A549 (cell line): ENCODE results near the gene ETF1. TPM values are rescaled to one million over a fixed set of nuclear protein-coding genes. Genes with fewer than 3 reads are reported as not detected.

Experiments used
- BCL3 ChIP-seq: fragments of >200 bp; sonication (Bioruptor Twin); formaldehyde crosslinking; IDR thresholded peaks from 3 replicates; pipeline ENCODE4 v1.6.1; 2016
- CBX8 ChIP-seq: fragments of 200-600 bp; sonication (generic); IDR thresholded peaks from 2 replicates; pipeline ENCODE4 v1.6.1; 2016
- CEBPB ChIP-seq, 2 experiments: fragments of >200 bp in 1 of 2; sonication (Bioruptor Twin) in 1 of 2; formaldehyde crosslinking in 1 of 2; IDR thresholded peaks; 2 replicates each; pipeline ENCODE4 v1.6.1; 2012 to 2016
- CHD4 ChIP-seq: fragments of 200-600 bp; sonication (generic); IDR thresholded peaks from 2 replicates; pipeline ENCODE4 v1.6.1; 2016; ENCODE audit warnings: antibody characterized with exemption, mild to moderate bottlenecking, borderline replicate concordance
- E2F6 ChIP-seq: IDR thresholded peaks from 2 replicates; pipeline ENCODE4 v1.6.1; 2012; ENCODE audit warnings: low read depth, borderline replicate concordance
- EP300 ChIP-seq, 2 experiments: fragments of >200 bp; sonication (Bioruptor Twin); formaldehyde crosslinking; IDR thresholded peaks; 2 replicates in 1 of 2; 3 replicates in 1 of 2; pipeline ENCODE4 v1.6.1; 2016 to 2017
- FOSB ChIP-seq: fragments of 250-450 bp; sonication (Bioruptor Pico); IDR thresholded peaks from 2 replicates; pipeline ENCODE4 v1.5.0; 2020; ENCODE audit warnings: mild to moderate bottlenecking, moderate library complexity
- FOSL2 ChIP-seq, 2 experiments: fragments of 450-650 bp in 1 of 2; fragments of >200 bp in 1 of 2; sonication (Bioruptor Twin) in 1 of 2; formaldehyde crosslinking; IDR thresholded peaks; 2 replicates each; pipeline versions ENCODE4 v1.5.0 to v1.6.1; 2016 to 2020; ENCODE audit warnings: mild to moderate bottlenecking in 1 of 2, moderate library complexity in 1 of 2
- GATA3 ChIP-seq: IDR thresholded peaks from 2 replicates; pipeline ENCODE4 v1.6.1; 2012; ENCODE audit warnings: borderline replicate concordance
- HES2 ChIP-seq: fragments of >200 bp; sonication (Bioruptor Twin); formaldehyde crosslinking; IDR thresholded peaks from 2 replicates; pipeline ENCODE4 v1.6.1; 2016
- HOXA7 ChIP-seq: fragments of 250-450 bp; sonication (Bioruptor Pico); IDR thresholded peaks from 2 replicates; pipeline ENCODE4 v1.5.0; 2020; ENCODE audit warnings: mild to moderate bottlenecking, moderate library complexity
- JUN ChIP-seq, 2 experiments: fragments of >200 bp; sonication (Bioruptor Twin); formaldehyde crosslinking; IDR thresholded peaks; 2 replicates in 1 of 2; 3 replicates in 1 of 2; pipeline ENCODE4 v1.6.1; 2016 to 2017
- JUNB ChIP-seq: fragments of >200 bp; sonication (Bioruptor Twin); formaldehyde crosslinking; IDR thresholded peaks from 2 replicates; pipeline ENCODE4 v1.6.1; 2016
- KDM1A ChIP-seq: fragments of 200-600 bp; sonication (generic); IDR thresholded peaks from 2 replicates; pipeline ENCODE4 v1.6.1; 2016; ENCODE audit warnings: low read depth, mild to moderate bottlenecking
- KDM5A ChIP-seq: fragments of 200-600 bp; sonication (generic); IDR thresholded peaks from 2 replicates; pipeline ENCODE4 v1.6.1; 2016; ENCODE audit warnings: antibody characterized with exemption, mild to moderate bottlenecking
- MAFK ChIP-seq: fragments of 450-650 bp; IDR thresholded peaks from 2 replicates; pipeline ENCODE4 v1.6.1; 2014; ENCODE audit not compliant: partially characterized antibody
- NPAS2 ChIP-seq: fragments of 250-450 bp; sonication (Bioruptor Pico); IDR thresholded peaks from 2 replicates; pipeline ENCODE4 v1.8.0; 2022; ENCODE audit warnings: mild to moderate bottlenecking, moderate library complexity, borderline replicate concordance
- PBX3 ChIP-seq: IDR thresholded peaks from 2 replicates; pipeline ENCODE4 v1.6.1; 2012
- PHF8 ChIP-seq: fragments of 200-600 bp; sonication (generic); IDR thresholded peaks from 2 replicates; pipeline ENCODE4 v1.6.1; 2016; ENCODE audit warnings: low read depth, mild to moderate bottlenecking, antibody characterized with exemption, moderate library complexity, borderline replicate concordance
- POLR2A ChIP-seq: IDR thresholded peaks from 2 replicates; pipeline ENCODE4 v1.6.1; 2012; ENCODE audit warnings: mild to moderate bottlenecking, low read length
- RAD21 ChIP-seq, 2 experiments: fragments of >200 bp in 1 of 2; sonication (Bioruptor Twin) in 1 of 2; formaldehyde crosslinking in 1 of 2; IDR thresholded peaks in 1 of 2; conservative IDR thresholded peaks in 1 of 2; 2 replicates in 1 of 2; 3 replicates in 1 of 2; pipeline ENCODE4 v1.6.1; 2012 to 2018; ENCODE audit warnings: inconsistent platforms in 1 of 2
- RARB ChIP-seq: fragments of 250-450 bp; sonication (Bioruptor Pico); IDR thresholded peaks from 2 replicates; pipeline ENCODE4 v1.8.0; 2021; ENCODE audit warnings: mild to moderate bottlenecking, moderate library complexity
- REST ChIP-seq: fragments of 200-600 bp; sonication (generic); IDR thresholded peaks from 2 replicates; pipeline ENCODE4 v1.6.1; 2016; ENCODE audit warnings: antibody characterized with exemption, mild to moderate bottlenecking, moderate library complexity
- RNF2 ChIP-seq: fragments of 200-600 bp; sonication (generic); IDR thresholded peaks from 2 replicates; pipeline ENCODE4 v1.6.1; 2016; ENCODE audit warnings: low read depth, mild to moderate bottlenecking, antibody characterized with exemption, moderate library complexity, borderline replicate concordance
- SMC3 ChIP-seq: fragments of >200 bp; sonication (Bioruptor Twin); formaldehyde crosslinking; IDR thresholded peaks from 3 replicates; pipeline ENCODE4 v1.6.1; 2018; ENCODE audit warnings: inconsistent platforms
- SREBF2 ChIP-seq: fragments of 450-650 bp; IDR thresholded peaks from 2 replicates; pipeline ENCODE4 v1.6.1; 2014; ENCODE audit warnings: mild to moderate bottlenecking, moderate library complexity
- TFCP2L1 ChIP-seq: fragments of 250-450 bp; sonication (Bioruptor Pico); IDR thresholded peaks from 2 replicates; pipeline ENCODE4 v1.5.0; 2021; ENCODE audit warnings: mild to moderate bottlenecking
- TP53 ChIP-seq: fragments of 250-450 bp; sonication (Bioruptor Pico); IDR thresholded peaks from 2 replicates; pipeline ENCODE4 v1.5.0; 2021; ENCODE audit warnings: mild to moderate bottlenecking, moderate library complexity
- USF2 ChIP-seq: fragments of 450-650 bp; IDR thresholded peaks from 2 replicates; pipeline ENCODE4 v1.6.1; 2014; ENCODE audit warnings: antibody characterized with exemption
- ZFP36 ChIP-seq: fragments of 450-650 bp; IDR thresholded peaks from 2 replicates; pipeline ENCODE4 v1.6.1; 2014; ENCODE audit warnings: borderline replicate concordance; ENCODE audit not compliant: partially characterized antibody
- ZNF302 ChIP-seq: fragments of 250-450 bp; sonication (Bioruptor Pico); IDR thresholded peaks from 2 replicates; pipeline ENCODE4 v1.9.0; 2021; ENCODE audit warnings: inconsistent platforms, mild to moderate bottlenecking, moderate library complexity
- ZSCAN20 ChIP-seq: fragments of 250-450 bp; sonication (Bioruptor Pico); IDR thresholded peaks from 2 replicates; pipeline ENCODE4 v1.8.0; 2022; ENCODE audit warnings: mild to moderate bottlenecking, moderate library complexity
- polyA plus RNA-seq, 4 experiments: library from polyadenylated mRNA; depleted of rRNA in 3 of 4; stranded (reverse); fragments of >200 nt; fragmentation: RNase III in 1 of 4; extraction: RNeasy Plus Mini Kit Qiagen cat#74134 plus additional on column Dnase treatment in 1 of 4; gene quantifications; 2 replicates in 3 of 4; 3 replicates in 1 of 4; pipeline ENCODE4 v1.2.3, GENCODE V29; 2011 to 2017

Gene ETF1
- polyA plus RNA-seq, 2 of the 4 experiments (the other 2 are of a cell fraction), result 119 to 161 TPM

- TF ChIP-seq BCL3, result peak; percentile 30; the same call in 1 of the 3 replicates
- no peak; the same call in 1 of the 2 replicates for TF ChIP-seq REST
- TF ChIP-seq PBX3, result no peak; the same call in 1 of the 2 replicates
- no peak for TF ChIP-seq JUNB
- peak in 1 of 2 experiments; percentile 65; a peak in 2 of 5 replicates for TF ChIP-seq EP300 (IDR thresholded peaks at IDR 0.05)
- no peak for TF ChIP-seq HOXA7 (CRISPR knock-in tag)
- peak; percentile 98 for TF ChIP-seq E2F6
- TF ChIP-seq FOSB (CRISPR knock-in tag), result no peak
- TF ChIP-seq HES2, result no peak
- no peak for TF ChIP-seq KDM1A
- no peak for TF ChIP-seq RNF2
- TF ChIP-seq GATA3, result peak; percentile 46; the same call in 1 of the 2 replicates
- peak; percentile 60; the same call in 1 of the 2 replicates for TF ChIP-seq TP53 (CRISPR knock-in tag)
- TF ChIP-seq USF2, result peak; percentile 82
- peak; percentile 98 for TF ChIP-seq PHF8
- TF ChIP-seq MAFK, result no peak
- TF ChIP-seq RAD21 (conservative IDR thresholded peaks at IDR 0.05 in 1 of 2, IDR thresholded peaks at IDR 0.05 in 1 of 2), result no peak
- no peak for TF ChIP-seq ZNF302 (CRISPR knock-in tag)
- TF ChIP-seq POLR2A, result peak; percentile 72
- no peak for TF ChIP-seq CBX8
- no peak for TF ChIP-seq SMC3
- no peak for TF ChIP-seq CHD4
- no peak for TF ChIP-seq TFCP2L1 (CRISPR knock-in tag)
- TF ChIP-seq KDM5A, result peak; percentile 30; the same call in 1 of the 2 replicates
- TF ChIP-seq JUN (IDR thresholded peaks at IDR 0.05), result peak; percentile 100
- TF ChIP-seq CEBPB (IDR thresholded peaks at IDR 0.05), result peak; percentile 81 to 89
- TF ChIP-seq RARB, result no peak
- TF ChIP-seq ZSCAN20 (CRISPR knock-in tag), result no peak
- no peak for TF ChIP-seq SREBF2
- TF ChIP-seq NPAS2 (CRISPR knock-in tag), result no peak
- no peak for TF ChIP-seq ZFP36
- no peak for TF ChIP-seq FOSL2 (IDR thresholded peaks at IDR 0.05)
- peak; percentile 72 for TF ChIP-seq FOSL2 (CRISPR knock-in tag; IDR thresholded peaks at IDR 0.05)
These were observed 32.4 kb upstream of the ETF1 start, which contains the start of gene HSPA9 (continued) for GRCh38 chr5:138575194-138576015.
